Thyroid gland (tissue), 4 donors: ENCODE measurements around the gene CASP2. TPM values are rescaled to one million over a fixed set of nuclear protein-coding genes. Genes with fewer than 3 reads are reported as not detected.

Source experiments
- DNase-seq, 2 donors: peaks; one replicate each; pipeline ENCODE4 v3.0.0-alpha.2; 2019
- H3K27ac ChIP-seq, 3 donors: fragments of 200-600 bp; sonication (generic); 1 replicate in 2 of 3; 2 replicates in 1 of 3; pipeline ENCODE4 v1.5.1; 2016 to 2019; ENCODE audit warnings: mild to moderate bottlenecking in 1 of 3, moderate library complexity in 1 of 3
- H3K27me3 ChIP-seq: fragments of 200-600 bp; sonication (generic); one replicate; pipeline ENCODE4 v1.5.1; 2019
- H3K36me3 ChIP-seq, 2 donors: fragments of 200-600 bp; sonication (generic); one replicate each; pipeline ENCODE4 v1.5.1; 2016 to 2019
- H3K4me1 ChIP-seq, 2 donors: fragments of 200-600 bp; sonication (generic); one replicate each; pipeline ENCODE4 v1.5.1; 2017 to 2019
- H3K4me3 ChIP-seq, 3 donors: fragments of 200-600 bp; sonication (generic); replicated peaks in 1 of 3; 1 replicate in 2 of 3; 2 replicates in 1 of 3; pipeline ENCODE4 v1.5.1; 2016; ENCODE audit warnings: mild to moderate bottlenecking in 1 of 3
- H3K9me3 ChIP-seq: fragments of 200-600 bp; sonication (generic); one replicate; pipeline ENCODE4 v1.5.1; 2017
- POLR2A ChIP-seq, 2 donors: fragments of 450-650 bp; IDR thresholded peaks; one replicate each; pipeline ENCODE4 v1.6.1; 2017; ENCODE audit warnings: antibody characterized with exemption in 2 of 2, mild to moderate bottlenecking in 2 of 2, moderate library complexity in 1 of 2
- WGBS, 2 donors: methylation state at CpG; one replicate each; pipeline ENCODE4 v1.1.5; 2017; 5-methylcytosine and 5-hydroxymethylcytosine counted together
- intact Hi-C: fragments of 100-400 bp; cut with DNase I; formaldehyde crosslinking; loops from one replicate; pipeline ENCODE4 v1.15.1; 2023
- total RNA-seq, 4 donors: library from RNA; depleted of rRNA; stranded (reverse); fragments of >200 nt; gene quantifications; one replicate each; pipeline ENCODE4 v1.2.3, GENCODE V29; 2016
- TF ChIP-seq, protein P1 (sequence below), 6 experiments: fragments of 200-600 bp in 3 of 6; fragments of 450-650 bp in 3 of 6; sonication (generic) in 3 of 6; IDR thresholded peaks; one replicate each; pipeline ENCODE4 v1.5.1; 2016 to 2019; ENCODE audit warnings: antibody characterized with exemption in 6 of 6, mild to moderate bottlenecking in 2 of 6, inconsistent platforms in 1 of 6, moderate library complexity in 1 of 6

Gene CASP2
- total RNA-seq, 4 donors from 2014 or later = 13.0 to 21.7 (median 17.5) TPM

DNA sequence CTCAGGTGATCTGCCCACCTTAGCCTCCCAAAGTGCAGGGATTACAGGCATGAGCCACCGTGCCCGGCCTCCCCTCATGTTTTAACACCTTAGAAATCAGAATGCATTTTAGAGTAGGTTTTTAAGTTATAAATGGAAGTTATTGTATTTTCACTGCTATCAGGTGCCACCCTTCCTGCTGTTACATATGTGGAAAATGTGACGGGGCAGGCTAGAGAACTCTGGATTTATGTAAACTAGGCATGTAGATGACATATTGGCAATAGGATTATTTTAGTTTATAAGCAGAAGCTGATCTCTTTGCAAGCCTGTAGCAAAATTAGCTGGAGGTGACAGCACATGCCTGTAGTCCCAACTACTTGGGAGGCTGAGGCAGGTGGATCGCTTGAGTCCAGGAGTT lies 2.1 kb downstream of the CASP2 start:
- Histone ChIP-seq H3K4me3 (no peak overlapping the region), H3K9me3 (no peaks in the 10 kb centered on the region), H3K27ac (no peak overlapping the region), H3K36me3 (peaks cover 28 to 31% of the 10 kb centered on the region in 2 donors), H3K27me3 (no peaks in the 10 kb centered on the region), H3K4me1 (peaks cover 9 to 24% of the 10 kb centered on the region in 2 donors)
- DNase-seq = no peak
- intact Hi-C loops = loop anchor here (5.0 kb wide), 1 partner anchor 48 kb away; no protein-coding TSS in a partner anchor
- no peak for TF ChIP-seq POLR2A (IDR thresholded peaks at IDR 0.05)
- TF ChIP-seq, protein P1, sequence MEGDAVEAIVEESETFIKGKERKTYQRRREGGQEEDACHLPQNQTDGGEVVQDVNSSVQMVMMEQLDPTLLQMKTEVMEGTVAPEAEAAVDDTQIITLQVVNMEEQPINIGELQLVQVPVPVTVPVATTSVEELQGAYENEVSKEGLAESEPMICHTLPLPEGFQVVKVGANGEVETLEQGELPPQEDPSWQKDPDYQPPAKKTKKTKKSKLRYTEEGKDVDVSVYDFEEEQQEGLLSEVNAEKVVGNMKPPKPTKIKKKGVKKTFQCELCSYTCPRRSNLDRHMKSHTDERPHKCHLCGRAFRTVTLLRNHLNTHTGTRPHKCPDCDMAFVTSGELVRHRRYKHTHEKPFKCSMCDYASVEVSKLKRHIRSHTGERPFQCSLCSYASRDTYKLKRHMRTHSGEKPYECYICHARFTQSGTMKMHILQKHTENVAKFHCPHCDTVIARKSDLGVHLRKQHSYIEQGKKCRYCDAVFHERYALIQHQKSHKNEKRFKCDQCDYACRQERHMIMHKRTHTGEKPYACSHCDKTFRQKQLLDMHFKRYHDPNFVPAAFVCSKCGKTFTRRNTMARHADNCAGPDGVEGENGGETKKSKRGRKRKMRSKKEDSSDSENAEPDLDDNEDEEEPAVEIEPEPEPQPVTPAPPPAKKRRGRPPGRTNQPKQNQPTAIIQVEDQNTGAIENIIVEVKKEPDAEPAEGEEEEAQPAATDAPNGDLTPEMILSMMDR (IDR thresholded peaks at IDR 0.05) = no peak
- 73 to 87% methylated on average over 4 of the region's 4 CpGs for WGBS, 2 donors

DNA sequence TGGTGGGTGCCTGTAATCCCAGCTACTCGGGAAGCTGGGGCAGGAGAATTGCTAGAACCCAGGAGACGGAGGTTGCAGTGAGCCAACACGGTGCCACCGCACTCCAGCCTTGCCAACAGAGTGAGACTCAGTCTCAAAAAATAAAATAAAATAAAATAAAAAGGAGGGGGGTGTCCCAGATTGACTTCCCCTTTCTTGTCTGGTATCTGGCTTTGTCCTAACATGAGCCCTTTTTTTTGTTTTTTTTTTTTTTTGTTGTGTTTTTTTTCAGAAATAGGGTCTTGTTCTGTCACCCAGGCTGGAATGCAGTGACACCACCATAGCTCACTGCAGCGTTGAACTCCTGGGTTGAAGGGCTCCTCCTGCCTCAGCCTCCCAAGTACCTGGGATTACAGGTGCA lies 4.7 kb downstream of the CASP2 start:
- Histone ChIP-seq H3K27ac (no peak overlapping the region), H3K4me3 (no peak overlapping the region), H3K36me3 (peaks cover 36% of the 10 kb centered on the region in 2 donors), H3K27me3 (no peaks in the 10 kb centered on the region), H3K9me3 (no peaks in the 10 kb centered on the region), H3K4me1 (peaks cover 4 to 7% of the 10 kb centered on the region in 2 donors)
- intact Hi-C loops = loop anchor here (5.0 kb wide), 1 partner anchor 51 kb away; no protein-coding TSS in a partner anchor
- WGBS, 2 donors = 97% methylated on average over 5 of the region's 5 CpGs
- DNase-seq = no peak
- no peak for TF ChIP-seq POLR2A (IDR thresholded peaks at IDR 0.05)
- TF ChIP-seq, protein P1 (IDR thresholded peaks at IDR 0.05) = no peak

DNA sequence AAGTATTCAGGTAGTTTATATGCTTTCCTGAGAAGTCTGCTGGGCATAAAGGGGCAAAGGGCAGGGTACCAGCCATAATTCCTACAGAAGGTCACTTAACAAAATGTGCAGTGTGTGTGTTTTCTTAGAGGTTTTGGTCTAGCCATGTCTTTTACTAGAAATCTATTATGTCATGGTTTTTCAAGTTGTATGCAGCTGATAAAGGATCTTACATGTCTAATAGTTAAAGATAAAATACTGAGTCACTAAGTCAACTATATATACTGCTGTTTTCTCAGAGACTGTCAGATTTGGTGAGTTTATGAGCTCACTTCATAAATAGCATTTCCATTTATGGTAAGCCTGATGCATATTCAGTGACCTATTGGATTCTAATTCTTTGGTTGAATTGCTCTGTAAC lies 7.7 kb downstream of the CASP2 start:
- H3K4me3 ChIP-seq = no peak overlapping the region
- no peak for DNase-seq
- H3K9me3 ChIP-seq = no peaks in the 10 kb centered on the region
- no peaks in the 10 kb centered on the region for H3K4me1 ChIP-seq
- H3K36me3 ChIP-seq = peaks cover 49 to 58% of the 10 kb centered on the region in 2 donors
- H3K27me3 ChIP-seq = no peaks in the 10 kb centered on the region
- H3K27ac ChIP-seq = no peak overlapping the region
- intact Hi-C loops = no loop called here
- TF ChIP-seq, protein P1 (IDR thresholded peaks at IDR 0.05) = no peak
- TF ChIP-seq POLR2A (IDR thresholded peaks at IDR 0.05) = no peak

DNA sequence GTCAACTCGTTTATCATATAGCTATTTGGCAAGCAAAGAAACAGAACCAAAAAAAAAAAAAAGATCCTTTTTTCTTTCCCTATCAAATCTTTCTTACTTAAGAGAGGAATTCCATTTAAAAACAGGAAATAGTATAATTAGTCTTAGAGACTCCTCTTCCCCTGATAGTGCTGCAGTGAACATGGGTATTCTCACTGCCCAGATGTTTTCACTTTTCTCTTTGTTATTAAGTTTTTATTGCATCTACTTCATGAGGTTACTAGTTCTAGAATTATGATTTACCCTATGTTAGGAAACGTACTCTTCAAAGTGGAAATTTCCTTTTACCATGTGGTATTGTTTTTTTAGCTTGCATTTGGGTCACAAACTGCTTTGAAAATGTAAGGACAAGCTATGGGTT lies 8.5 kb downstream of the CASP2 start:
- H3K4me3 ChIP-seq = no peak overlapping the region
- intact Hi-C loops = no loop called here
- no peaks in the 10 kb centered on the region for H3K9me3 ChIP-seq
- peaks cover 56 to 65% of the 10 kb centered on the region in 2 donors for H3K36me3 ChIP-seq
- no peaks in the 10 kb centered on the region for H3K27me3 ChIP-seq
- WGBS, 2 donors = 51 to 60% methylated on average over 2 of the region's 2 CpGs
- TF ChIP-seq POLR2A (IDR thresholded peaks at IDR 0.05) = no peak
- TF ChIP-seq, protein P1 (IDR thresholded peaks at IDR 0.05) = no peak
- no peak overlapping the region for H3K27ac ChIP-seq
- no peak for DNase-seq
- H3K4me1 ChIP-seq = no peaks in the 10 kb centered on the region

GRCh38 chr7:143299346-143299745 lies 11.2 kb downstream of the CASP2 start:
- intact Hi-C loops = no loop called here
- Histone ChIP-seq H3K27me3 (no peaks in the 10 kb centered on the region), H3K9me3 (no peaks in the 10 kb centered on the region), H3K4me1 (no peaks in the 10 kb centered on the region), H3K27ac (no peak overlapping the region), H3K36me3 (peaks cover 52 to 67% of the 10 kb centered on the region in 2 donors), H3K4me3 (no peak overlapping the region)
- DNase-seq = no peak
- TF ChIP-seq, protein P1 (IDR thresholded peaks at IDR 0.05) = no peak
- no peak for TF ChIP-seq POLR2A (IDR thresholded peaks at IDR 0.05)
- WGBS, 2 donors = 87 to 92% methylated on average over 2 of the region's 2 CpGs
